Urinary bladder (tissue), 4 donors: ENCODE data around the gene TENT5C. TPM values are rescaled to one million over a fixed set of nuclear protein-coding genes. Genes with fewer than 3 reads are reported as not detected.

Experiments used
- DNase-seq: peaks from one replicate; pipeline ENCODE4 v3.0.0-alpha.2; 2015; ENCODE audit errors: extremely low spot score
- H3K27ac ChIP-seq: one replicate; pipeline ENCODE4 v1.5.1; 2013; ENCODE audit warnings: low read depth, mild to moderate bottlenecking, moderate library complexity
- H3K36me3 ChIP-seq: one replicate; pipeline ENCODE4 v1.6.1; 2013; ENCODE audit warnings: mild to moderate bottlenecking, moderate library complexity; ENCODE audit not compliant: insufficient read depth
- H3K4me1 ChIP-seq: one replicate; pipeline ENCODE4 v1.6.1; 2013; ENCODE audit warnings: mild to moderate bottlenecking, moderate library complexity; ENCODE audit not compliant: insufficient read depth
- H3K4me3 ChIP-seq: one replicate; pipeline ENCODE4 v1.5.1; 2013; ENCODE audit warnings: low read depth, low read length
- WGBS: extraction: QIAGEN DNeasy Blood & Tissue Kit; methylation state at CpG from one replicate; pipeline ENCODE4 v1.1.7; 2013; 5-methylcytosine and 5-hydroxymethylcytosine counted together
- polyA plus RNA-seq: library from polyadenylated mRNA; stranded (reverse); fragments of 200-250 nt; gene quantifications from one replicate; pipeline ENCODE4 v1.2.3, GENCODE V29; 2013
- total RNA-seq: library from RNA; depleted of rRNA; stranded (reverse); fragments of >200 nt; gene quantifications from one replicate; pipeline ENCODE4 v1.2.3, GENCODE V29; 2014
- donor health status: healthy with polysubstance abuse.
- donor health status: healthy.

Gene TENT5C
- total and polyA plus RNA-seq, 2 donors: 2.3 to 15.4 TPM

DNA sequence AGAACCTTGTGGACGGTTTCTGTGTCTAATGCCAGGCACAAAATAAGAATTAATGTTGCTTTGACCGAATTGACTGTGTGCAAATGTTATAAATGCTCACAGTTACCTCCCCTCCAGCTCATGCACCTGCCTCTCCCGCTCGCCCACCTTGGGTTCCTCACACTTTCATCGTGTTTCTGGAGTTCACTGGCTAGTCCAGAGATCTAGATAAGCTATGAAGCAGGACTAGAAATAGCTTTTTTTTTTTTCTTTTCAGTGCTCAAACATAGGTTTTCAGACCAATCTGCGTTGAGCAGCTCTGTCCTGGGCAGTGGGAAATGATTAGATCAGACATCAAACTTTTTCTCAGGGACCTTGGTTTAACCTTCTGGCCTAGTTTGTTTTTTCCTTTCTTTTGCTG is 11.1 kb downstream of the TENT5C start:
- WGBS: 88% methylated on average over 6 of the region's 6 CpGs
- no peak for DNase-seq
- H3K4me1 ChIP-seq: no peaks in the 10 kb centered on the region
- no peak overlapping the region for H3K27ac ChIP-seq
- H3K4me3 ChIP-seq: no peak overlapping the region
- no peaks in the 10 kb centered on the region for H3K36me3 ChIP-seq

DNA sequence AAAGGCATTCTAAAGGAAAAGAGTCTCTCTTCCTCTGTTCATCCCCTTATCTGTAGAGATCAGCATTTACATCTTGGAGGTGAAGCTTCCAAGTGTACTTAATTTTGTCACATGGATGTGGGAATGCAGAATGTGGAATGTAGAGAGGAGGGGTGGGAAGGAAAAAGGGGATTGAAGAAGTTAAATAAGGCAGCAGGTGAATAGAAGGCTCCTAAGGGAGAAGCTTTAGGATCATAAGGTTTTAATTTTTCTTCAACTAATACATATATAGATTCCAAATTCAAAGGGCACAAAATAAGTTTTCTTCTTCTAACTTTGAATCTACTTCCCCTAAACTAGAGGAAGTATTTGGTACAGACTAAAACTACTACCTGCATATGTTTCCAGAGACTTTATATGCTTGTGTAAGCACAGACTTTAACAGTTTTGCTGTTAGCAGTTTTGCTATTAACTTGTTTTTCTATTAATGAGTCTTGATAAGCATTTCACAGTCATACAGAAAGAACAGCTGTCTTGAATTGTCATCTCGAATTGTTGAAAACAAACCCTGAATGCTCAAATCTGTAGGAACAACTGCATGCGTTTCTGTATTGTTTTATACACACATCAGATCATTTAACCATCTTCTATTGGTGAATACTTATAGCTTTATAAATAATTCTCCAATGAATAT is 12.7 kb downstream of the TENT5C start:
- Histone ChIP-seq H3K4me3 (no peak overlapping the region), H3K4me1 (no peaks in the 10 kb centered on the region), H3K27ac (no peak overlapping the region), H3K36me3 (no peaks in the 10 kb centered on the region)
- DNase-seq: no peak
- WGBS: 85% methylated on average over 2 of the region's 2 CpGs

DNA sequence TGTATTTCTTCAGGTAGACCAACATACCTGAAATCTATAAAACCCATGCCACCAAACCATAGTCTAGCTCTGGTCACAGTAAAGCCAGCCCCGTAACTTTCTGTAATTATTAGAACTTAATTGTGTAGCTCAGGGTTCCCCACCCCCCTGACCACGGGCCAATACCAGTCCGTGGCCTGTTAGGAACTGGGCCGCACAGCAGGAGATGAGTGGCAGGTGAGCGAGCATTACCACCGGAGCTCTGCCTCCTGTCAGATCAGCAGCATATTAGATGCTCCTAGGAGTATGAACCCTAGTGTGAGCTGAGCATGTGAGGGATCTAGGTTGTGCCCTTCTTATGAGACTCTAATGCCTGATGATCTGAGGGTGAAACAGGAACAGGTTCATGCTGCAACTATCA is 14.6 kb downstream of the TENT5C start:
- no peaks in the 10 kb centered on the region for H3K36me3 ChIP-seq
- H3K27ac ChIP-seq: no peak overlapping the region
- DNase-seq: no peak
- 97% methylated on average over 6 of the region's 6 CpGs for WGBS
- H3K4me1 ChIP-seq: no peaks in the 10 kb centered on the region
- H3K4me3 ChIP-seq: no peak overlapping the region

DNA sequence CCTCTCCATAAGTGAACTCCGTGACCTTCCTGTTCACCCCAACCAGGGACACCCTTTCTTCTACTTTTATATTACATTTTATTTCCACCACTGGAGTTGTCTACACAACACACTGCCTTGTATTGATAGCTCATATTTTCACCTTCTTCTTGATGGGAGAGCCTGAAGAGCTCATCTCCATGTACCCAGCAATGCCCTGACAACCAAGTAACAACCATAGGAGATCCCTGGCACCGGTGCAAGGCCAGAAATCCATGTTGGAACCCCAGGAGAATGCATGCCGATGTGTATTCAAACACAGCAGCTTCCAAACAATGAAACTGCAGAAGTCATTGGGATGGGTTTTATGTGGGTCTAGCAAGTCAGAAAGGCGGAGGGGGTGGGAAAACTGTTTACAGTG is 15.5 kb downstream of the TENT5C start:
- no peaks in the 10 kb centered on the region for H3K36me3 ChIP-seq
- no peak for DNase-seq
- 90% methylated on average over 4 of the region's 4 CpGs for WGBS

DNA sequence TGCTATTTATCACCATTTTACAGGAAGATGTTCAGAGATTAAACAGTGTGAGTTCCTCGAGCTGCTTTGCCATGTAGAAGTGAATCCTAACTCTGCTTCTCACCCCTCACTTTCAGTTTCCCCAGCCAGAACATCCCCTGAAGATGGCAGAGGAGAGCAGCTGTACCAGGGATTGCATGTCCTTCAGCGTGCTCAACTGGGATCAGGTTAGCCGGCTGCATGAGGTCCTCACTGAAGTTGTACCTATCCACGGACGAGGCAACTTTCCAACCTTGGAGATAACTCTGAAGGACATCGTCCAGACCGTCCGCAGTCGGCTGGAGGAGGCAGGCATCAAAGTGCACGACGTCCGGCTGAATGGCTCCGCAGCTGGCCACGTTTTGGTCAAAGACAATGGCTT is 16.9 kb downstream of the TENT5C start:
- H3K27ac ChIP-seq: no peak overlapping the region
- 90% methylated on average over 14 of the region's 14 CpGs for WGBS
- H3K4me3 ChIP-seq: no peak overlapping the region
- DNase-seq: no peak
- H3K4me1 ChIP-seq: no peaks in the 10 kb centered on the region
- no peaks in the 10 kb centered on the region for H3K36me3 ChIP-seq

More for the DNA sequence above, 15.5 kb downstream of the TENT5C start:
- H3K27ac ChIP-seq: no peak overlapping the region
- no peak overlapping the region for H3K4me3 ChIP-seq
- H3K4me1 ChIP-seq: no peaks in the 10 kb centered on the region

DNA sequence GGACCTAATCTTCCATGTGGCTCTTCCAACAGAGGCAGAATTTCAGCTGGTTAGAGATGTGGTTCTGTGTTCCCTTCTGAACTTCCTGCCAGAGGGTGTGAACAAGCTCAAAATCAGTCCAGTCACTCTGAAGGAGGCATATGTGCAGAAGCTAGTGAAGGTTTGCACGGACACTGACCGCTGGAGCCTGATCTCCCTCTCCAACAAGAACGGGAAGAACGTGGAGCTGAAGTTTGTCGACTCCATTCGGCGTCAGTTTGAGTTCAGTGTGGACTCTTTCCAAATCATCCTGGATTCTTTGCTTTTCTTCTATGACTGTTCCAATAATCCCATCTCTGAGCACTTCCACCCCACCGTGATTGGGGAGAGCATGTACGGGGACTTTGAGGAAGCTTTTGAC is 17.3 kb downstream of the TENT5C start:
- DNase-seq: no peak
- Histone ChIP-seq H3K36me3 (no peaks in the 10 kb centered on the region), H3K27ac (no peak overlapping the region), H3K4me1 (no peaks in the 10 kb centered on the region), H3K4me3 (no peak overlapping the region)
- WGBS: 89% methylated on average over 9 of the region's 9 CpGs

DNA sequence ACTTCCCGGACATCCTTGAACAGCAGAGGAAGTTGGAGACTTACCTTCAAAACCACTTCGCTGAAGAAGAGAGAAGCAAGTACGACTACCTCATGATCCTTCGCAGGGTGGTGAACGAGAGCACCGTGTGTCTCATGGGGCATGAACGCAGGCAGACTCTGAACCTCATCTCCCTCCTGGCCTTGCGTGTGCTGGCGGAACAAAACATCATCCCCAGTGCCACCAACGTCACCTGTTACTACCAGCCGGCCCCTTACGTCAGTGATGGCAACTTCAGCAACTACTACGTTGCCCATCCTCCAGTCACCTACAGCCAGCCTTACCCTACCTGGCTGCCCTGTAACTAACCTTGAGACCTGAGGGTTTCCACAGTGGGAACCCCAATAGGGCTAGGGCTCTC is 17.9 kb downstream of the TENT5C start:
- H3K4me3 ChIP-seq: no peak overlapping the region
- H3K4me1 ChIP-seq: no peaks in the 10 kb centered on the region
- no peaks in the 10 kb centered on the region for H3K36me3 ChIP-seq
- WGBS: 98% methylated on average over 13 of the region's 13 CpGs
- DNase-seq: no peak
- H3K27ac ChIP-seq: no peak overlapping the region

DNA sequence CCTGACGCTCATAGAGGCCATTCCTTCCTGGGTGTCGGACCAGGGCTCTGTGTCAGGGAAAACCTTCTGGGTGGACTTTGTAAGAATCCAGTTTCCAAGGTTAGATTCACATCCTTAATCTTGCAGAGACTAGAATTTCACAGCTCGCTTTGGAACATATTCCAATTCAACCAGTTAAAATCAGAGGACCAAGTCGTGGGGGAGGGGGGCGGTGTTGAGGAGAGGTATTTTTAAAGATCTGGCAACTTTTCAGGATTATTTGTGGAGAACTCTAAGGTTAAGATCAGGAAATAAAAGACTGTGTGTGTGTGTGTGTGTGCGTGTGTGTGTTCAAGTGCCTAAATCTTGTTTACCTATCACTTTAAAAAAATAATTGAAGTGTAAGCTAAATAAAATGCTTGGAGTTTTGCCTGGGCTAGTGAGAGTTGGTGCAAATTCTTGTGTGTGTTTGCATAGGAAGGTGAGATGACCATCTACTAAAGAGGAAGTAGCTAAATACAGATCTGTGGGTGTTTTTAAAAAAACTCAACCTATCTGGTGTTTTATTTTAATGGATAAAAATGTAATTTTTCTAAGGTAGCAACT is 21.8 kb downstream of the TENT5C start:
- WGBS: 83% methylated on average over 6 of the region's 6 CpGs
- H3K4me3 ChIP-seq: no peak overlapping the region
- no peaks in the 10 kb centered on the region for H3K36me3 ChIP-seq
- H3K4me1 ChIP-seq: no peaks in the 10 kb centered on the region
- DNase-seq: no peak
- no peak overlapping the region for H3K27ac ChIP-seq

DNA sequence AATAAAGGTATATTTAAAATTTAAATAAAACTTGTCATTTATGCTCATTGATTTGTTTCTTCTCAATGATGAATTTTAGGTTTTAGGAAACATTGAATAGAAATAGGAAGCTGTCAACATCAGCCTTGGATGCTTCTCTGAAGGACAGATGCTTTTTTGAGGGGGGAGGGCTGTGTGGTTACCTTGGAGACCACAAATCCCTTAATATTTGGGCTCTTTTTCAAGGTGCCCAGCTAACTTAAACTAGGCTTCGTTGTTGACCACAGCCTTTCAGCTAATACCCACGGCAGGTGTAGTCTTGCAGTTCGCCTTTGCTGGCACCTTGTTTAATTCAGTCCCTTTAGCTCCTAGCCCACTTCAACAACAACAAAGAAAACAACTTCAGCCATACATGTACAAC is 22.5 kb downstream of the TENT5C start:
- Histone ChIP-seq H3K36me3 (no peaks in the 10 kb centered on the region), H3K27ac (no peak overlapping the region), H3K4me3 (no peak overlapping the region), H3K4me1 (no peaks in the 10 kb centered on the region)
- 96% methylated on average over 3 of the region's 3 CpGs for WGBS
- DNase-seq: no peak

DNA sequence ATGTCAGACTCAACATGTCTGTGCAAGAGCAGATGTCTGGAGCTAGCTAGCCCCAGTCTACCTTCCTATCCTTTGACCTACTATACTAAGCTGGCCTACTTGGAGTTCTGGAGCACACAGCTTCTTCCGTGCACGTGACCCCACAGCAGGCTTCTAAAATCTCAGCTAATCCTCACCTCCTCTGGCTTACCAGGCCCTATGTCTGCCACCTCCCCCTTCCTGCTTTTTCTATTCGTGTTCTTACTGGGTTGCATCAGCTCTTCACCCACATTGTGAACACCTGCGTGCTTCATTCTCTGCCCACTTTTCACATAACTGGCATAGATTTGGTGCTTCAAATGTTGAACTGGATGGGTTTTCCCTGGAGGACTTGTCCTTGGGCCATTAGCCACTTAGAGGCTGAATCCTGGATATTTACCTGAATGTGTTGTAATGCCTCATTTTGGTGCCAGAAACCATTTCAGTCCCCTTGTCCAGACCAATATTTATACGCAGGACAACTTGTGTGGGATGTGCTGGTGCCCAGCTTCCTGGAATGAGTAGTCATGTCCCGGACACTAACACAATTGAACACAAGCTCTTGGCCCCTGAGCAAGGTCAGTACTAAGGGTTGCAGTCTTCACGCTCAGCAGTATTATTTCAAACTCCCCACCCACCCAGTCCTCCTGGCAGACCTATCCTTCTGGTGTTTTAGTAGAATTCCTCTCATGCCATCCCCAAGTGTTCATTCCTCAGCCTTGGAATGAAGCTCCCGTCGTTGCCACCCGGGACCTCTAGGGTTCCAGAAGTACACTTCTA is 24.0 kb downstream of the TENT5C start:
- WGBS: 90% methylated on average over 10 of the region's 10 CpGs
- Histone ChIP-seq H3K4me1 (no peaks in the 10 kb centered on the region), H3K36me3 (no peaks in the 10 kb centered on the region), H3K27ac (no peak overlapping the region), H3K4me3 (no peak overlapping the region)
- DNase-seq: no peak

DNA sequence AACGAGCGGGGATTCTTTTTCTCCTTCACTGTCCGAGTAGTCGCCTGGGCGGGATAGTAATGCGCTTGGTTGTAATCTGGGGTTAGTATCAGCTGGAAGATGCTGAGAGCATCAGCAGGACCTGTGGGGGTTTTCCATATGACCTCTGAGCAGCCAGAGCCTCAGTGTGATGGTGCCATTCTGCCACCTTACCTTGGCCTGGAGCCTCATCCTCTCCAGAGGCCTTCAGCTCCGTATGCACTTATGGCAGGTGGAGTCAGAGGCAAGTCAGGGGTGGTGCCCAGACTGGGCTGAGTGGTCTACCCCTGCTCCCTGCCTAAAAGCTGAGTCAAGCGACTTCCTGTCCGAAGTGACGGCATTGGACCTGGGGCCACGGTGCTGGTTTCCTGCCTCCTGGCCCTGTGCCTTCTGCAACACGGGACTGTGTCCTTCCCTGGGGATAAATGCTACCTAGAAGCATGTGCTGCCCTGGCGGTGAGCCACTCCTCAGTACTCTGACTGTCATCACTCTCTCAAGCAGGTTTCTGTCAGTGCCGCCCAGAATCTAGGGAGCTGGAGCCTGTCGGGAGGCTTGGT is 24.7 kb downstream of the TENT5C start:
- H3K36me3 ChIP-seq: no peaks in the 10 kb centered on the region
- H3K4me3 ChIP-seq: no peak overlapping the region
- WGBS: 87% methylated on average over 15 of the region's 15 CpGs
- DNase-seq: no peak
- H3K27ac ChIP-seq: no peak overlapping the region
- no peaks in the 10 kb centered on the region for H3K4me1 ChIP-seq

DNA sequence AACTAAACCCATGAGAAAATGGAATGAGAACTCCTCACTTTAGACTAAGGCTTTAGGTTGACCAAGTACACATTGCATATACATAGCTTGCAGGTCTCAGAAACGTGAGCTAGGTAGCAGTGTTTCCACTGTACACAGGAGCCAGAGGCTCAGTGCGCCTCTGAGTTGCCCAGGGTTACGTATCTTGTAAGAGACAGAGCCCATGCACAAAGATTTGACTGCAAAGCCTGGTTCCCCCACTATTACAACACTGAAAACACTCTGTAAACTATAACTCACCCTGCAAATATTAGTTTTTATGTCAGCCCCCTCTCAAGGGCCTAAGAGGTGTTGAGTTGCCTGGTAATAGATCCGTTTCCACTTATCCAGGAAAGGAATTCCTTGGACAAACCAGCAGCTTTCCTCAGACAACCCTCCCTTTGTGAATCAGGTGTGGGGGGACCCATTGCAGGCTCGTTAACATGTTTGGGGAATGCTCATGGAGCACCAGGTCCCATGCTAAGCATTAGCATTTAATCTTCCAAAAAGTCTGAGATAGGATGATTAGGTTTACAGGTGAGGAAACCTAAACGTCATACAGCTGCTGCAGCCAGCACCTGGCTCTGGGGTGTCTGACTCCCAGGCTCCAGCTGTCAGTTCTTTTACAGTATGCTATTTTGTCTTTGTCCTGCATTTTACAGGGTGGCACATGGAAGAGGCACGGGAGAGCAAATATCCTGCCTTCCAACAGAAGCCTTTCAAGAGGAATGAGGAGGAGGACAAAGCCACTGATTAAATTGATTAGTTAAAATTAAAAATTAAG is 25.7 kb downstream of the TENT5C start:
- 78% methylated on average over 7 of the region's 7 CpGs for WGBS
- H3K36me3 ChIP-seq: no peaks in the 10 kb centered on the region
- H3K4me3 ChIP-seq: no peak overlapping the region
- DNase-seq: no peak
- no peaks in the 10 kb centered on the region for H3K4me1 ChIP-seq
- no peak overlapping the region for H3K27ac ChIP-seq

DNA sequence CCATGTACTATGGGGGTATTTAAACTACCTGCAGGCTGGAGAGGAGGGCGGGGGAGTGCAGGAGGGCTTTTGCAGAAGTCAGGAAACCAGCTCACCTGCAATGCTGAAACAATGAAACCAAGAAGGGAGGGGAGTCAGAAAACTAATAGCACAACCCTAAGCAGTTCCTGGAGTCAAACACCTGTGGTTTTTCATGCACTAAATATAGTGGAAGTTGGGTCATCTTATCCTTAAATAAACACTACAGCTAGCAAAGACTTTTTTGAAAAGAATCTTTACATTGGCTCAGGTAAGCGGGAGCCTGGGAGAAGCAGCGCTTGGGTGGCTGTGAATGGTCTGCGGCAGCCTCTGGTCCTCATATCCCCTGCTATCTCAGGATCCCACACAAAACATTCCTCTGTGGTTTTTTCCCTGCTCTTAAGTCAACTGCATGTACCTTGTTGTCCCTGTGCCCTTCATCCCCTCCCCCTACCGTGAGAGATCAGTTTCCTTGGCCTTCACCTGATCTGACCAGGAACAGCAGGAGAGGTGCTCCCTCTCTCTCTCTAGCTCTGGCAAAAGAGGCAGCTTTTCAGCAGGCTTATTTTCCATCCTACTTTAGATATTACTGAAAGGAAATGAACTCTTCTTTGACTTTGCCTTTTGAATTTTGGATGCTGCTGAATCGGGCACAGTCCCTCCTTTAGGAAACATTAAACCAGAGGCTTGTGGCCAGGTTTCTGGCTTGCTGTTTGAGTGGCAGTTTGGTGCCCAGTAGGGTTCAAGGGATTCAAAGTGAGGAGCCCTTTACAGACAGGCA is 26.6 kb downstream of the TENT5C start:
- 78% methylated on average over 6 of the region's 6 CpGs for WGBS
- H3K36me3 ChIP-seq: no peaks in the 10 kb centered on the region
- no peak overlapping the region for H3K4me3 ChIP-seq
- no peaks in the 10 kb centered on the region for H3K4me1 ChIP-seq
- no peak overlapping the region for H3K27ac ChIP-seq
- no peak for DNase-seq
